ENCODE measurements around the gene CXCL11.
"Not testable (repeated sequence)": the region's sequence is repeated elsewhere in the genome, so short reads cannot be mapped to it uniquely, and the experiment has no call there.

The CXCL11 gene

GRCh38 chr4:76035799-76036380 lies at the start of gene CXCL11:
CXCL11 (minus strand) TSS chr4:76036070; CDS start chr4:76035987, 83 bp downstream.
- DNase-seq (ENCODE audit: low spot score): no peak

- no peak for DNase-seq (ENCODE audit: low spot score)
Measured at GRCh38 chr4:76084542-76084941, 48.7 kb upstream of the CXCL11 start.

- DNase-seq (ENCODE audit: low spot score): no peak
Measured at GRCh38 chr4:76083386-76083988, 47.6 kb upstream of the CXCL11 start.

- DNase-seq (ENCODE audit: low spot score): no peak
Measured at GRCh38 chr4:76078033-76078613, 42.3 kb upstream of the CXCL11 start.

GRCh38 chr4:76074993-76075600 lies 39.2 kb upstream of the CXCL11 start:
- no peak for DNase-seq (ENCODE audit: low spot score)

- no peak for DNase-seq (ENCODE audit: low spot score)
Measured at GRCh38 chr4:76074468-76074867, 38.6 kb upstream of the CXCL11 start, which contains the start of gene ART3. ART3 (plus strand) TSS chr4:76074709; CDS start chr4:76075890, 1,181 bp downstream.

- DNase-seq (ENCODE audit: low spot score): no peak
Measured at GRCh38 chr4:76072760-76073159, 36.9 kb upstream of the CXCL11 start.

GRCh38 chr4:76067652-76068286 lies 31.9 kb upstream of the CXCL11 start:
- peak; percentile 82 for DNase-seq (ENCODE audit: low spot score)

GRCh38 chr4:76066546-76066945 lies 30.7 kb upstream of the CXCL11 start:
- no peak for DNase-seq (ENCODE audit: low spot score)

GRCh38 chr4:76061982-76062381 lies 26.1 kb upstream of the CXCL11 start:
- DNase-seq (ENCODE audit: low spot score): no peak

GRCh38 chr4:76061421-76061820 lies 25.6 kb upstream of the CXCL11 start:
- DNase-seq (ENCODE audit: low spot score): no peak

- DNase-seq (ENCODE audit: low spot score): no peak
Measured at GRCh38 chr4:76060506-76060905, 24.6 kb upstream of the CXCL11 start.

- no peak for DNase-seq (ENCODE audit: low spot score)
Measured at GRCh38 chr4:76059750-76060149, 23.9 kb upstream of the CXCL11 start.

GRCh38 chr4:76058888-76059426 lies 23.1 kb upstream of the CXCL11 start:
- no peak for DNase-seq (ENCODE audit: low spot score)

GRCh38 chr4:76058302-76058701 lies 22.4 kb upstream of the CXCL11 start:
- no peak for DNase-seq (ENCODE audit: low spot score)

GRCh38 chr4:76055421-76055820 lies 19.6 kb upstream of the CXCL11 start:
- DNase-seq (ENCODE audit: low spot score): no peak

GRCh38 chr4:76055016-76055415 lies 19.1 kb upstream of the CXCL11 start:
- no peak for DNase-seq (ENCODE audit: low spot score)

- DNase-seq (ENCODE audit: low spot score): no peak
Measured at GRCh38 chr4:76053730-76054129, 17.9 kb upstream of the CXCL11 start.

- DNase-seq (ENCODE audit: low spot score): not testable (repeated sequence)
Measured at GRCh38 chr4:76050560-76051050, 14.7 kb upstream of the CXCL11 start.

GRCh38 chr4:76049860-76050416 lies 14.1 kb upstream of the CXCL11 start:
- not testable (repeated sequence) for DNase-seq (ENCODE audit: low spot score)

- not testable (repeated sequence) for DNase-seq (ENCODE audit: low spot score)
Measured at GRCh38 chr4:76044686-76045085, 8.8 kb upstream of the CXCL11 start.

GRCh38 chr4:76043306-76043705 lies 7.4 kb upstream of the CXCL11 start:
- DNase-seq (ENCODE audit: low spot score): not testable (repeated sequence)

Measured in AG08395 (cell line).